Skeletal muscle tissue (tissue), 4 donors: Measurements from ENCODE around the gene CDHR3. TPM values are rescaled to one million over a fixed set of nuclear protein-coding genes. Genes with fewer than 3 reads are reported as not detected.

Experiments used
- H3K27ac ChIP-seq: one replicate; pipeline ENCODE4 v1.7.0; 2013; ENCODE audit warnings: mild to moderate bottlenecking, low read depth, low read length, inconsistent platforms
- H3K27me3 ChIP-seq, 3 donors: one replicate each; pipeline ENCODE4 v1.7.0; 2013; ENCODE audit warnings: low read length in 3 of 3; ENCODE audit not compliant: control insufficient read depth in 3 of 3, insufficient read depth in 3 of 3
- H3K36me3 ChIP-seq, 3 donors: one replicate each; pipeline ENCODE4 v1.7.0; 2013; ENCODE audit warnings: low read length in 3 of 3; ENCODE audit not compliant: control insufficient read depth in 3 of 3, insufficient read depth in 3 of 3
- H3K4me1 ChIP-seq, 3 donors: one replicate each; pipeline ENCODE4 v1.7.0; 2013; ENCODE audit warnings: low read length in 3 of 3, mild to moderate bottlenecking in 3 of 3; ENCODE audit not compliant: control insufficient read depth in 3 of 3, insufficient read depth in 3 of 3
- H3K4me3 ChIP-seq, 3 donors: one replicate each; pipeline ENCODE4 v1.7.0; 2013; ENCODE audit warnings: low read length in 3 of 3
- H3K9ac ChIP-seq, 3 donors: one replicate each; pipeline ENCODE4 v1.7.0; 2013; ENCODE audit warnings: low read length in 3 of 3, mild to moderate bottlenecking in 3 of 3, moderate library complexity in 2 of 3, low read depth in 1 of 3
- H3K9me3 ChIP-seq, 3 donors: one replicate each; pipeline ENCODE4 v1.7.0; 2013; ENCODE audit warnings: low read length in 3 of 3; ENCODE audit not compliant: control insufficient read depth in 3 of 3
- total RNA-seq: library from RNA; depleted of rRNA; stranded (reverse); fragments of >200 nt; gene quantifications from one replicate; pipeline ENCODE4 v1.2.3, GENCODE V29; 2014
- donor health status: Osteomylitis.

Gene CDHR3
- total RNA-seq, 1 donor from 2014 or later = 12.0 TPM

- H3K4me1 ChIP-seq = no peaks in the 10 kb centered on the region
- no peaks in the 10 kb centered on the region for H3K9me3 ChIP-seq
- H3K36me3 ChIP-seq = no peaks in the 10 kb centered on the region
- H3K4me3 ChIP-seq = no peak overlapping the region
- no peak overlapping the region for H3K9ac ChIP-seq
- no peak overlapping the region for H3K27ac ChIP-seq
- H3K27me3 ChIP-seq = no peaks in the 10 kb centered on the region
These were observed 56.4 kb downstream of the CDHR3 start for GRCh38 chr7:106019470-106019820.

GRCh38 chr7:106021151-106022067 is 58.3 kb downstream of the CDHR3 start:
- Histone ChIP-seq H3K4me3 (no peak overlapping the region), H3K27ac (no peak overlapping the region), H3K9ac (no peak overlapping the region), H3K27me3 (no peaks in the 10 kb centered on the region), H3K4me1 (no peaks in the 10 kb centered on the region), H3K36me3 (no peaks in the 10 kb centered on the region), H3K9me3 (no peaks in the 10 kb centered on the region)

- H3K4me3 ChIP-seq = no peak overlapping the region
- H3K27me3 ChIP-seq = no peaks in the 10 kb centered on the region
- H3K36me3 ChIP-seq = no peaks in the 10 kb centered on the region
- no peak overlapping the region for H3K9ac ChIP-seq
- no peak overlapping the region for H3K27ac ChIP-seq
- H3K4me1 ChIP-seq = no peaks in the 10 kb centered on the region
- H3K9me3 ChIP-seq = no peaks in the 10 kb centered on the region
These were observed 59.2 kb downstream of the CDHR3 start for GRCh38 chr7:106022193-106022821.

GRCh38 chr7:106023369-106024322 is 60.6 kb downstream of the CDHR3 start:
- Histone ChIP-seq H3K4me3 (no peak overlapping the region), H3K9ac (no peak overlapping the region), H3K27ac (no peak overlapping the region), H3K4me1 (no peaks in the 10 kb centered on the region), H3K27me3 (peaks cover 0 to 3% (median 0%) of the 10 kb centered on the region in 3 donors), H3K9me3 (no peaks in the 10 kb centered on the region), H3K36me3 (no peaks in the 10 kb centered on the region)

- H3K27ac ChIP-seq = no peak overlapping the region
- H3K4me3 ChIP-seq = no peak overlapping the region
- peaks cover 0 to 3% (median 0%) of the 10 kb centered on the region in 3 donors for H3K27me3 ChIP-seq
- H3K4me1 ChIP-seq = peaks cover under 1 to 4% (median 3%) of the 10 kb centered on the region in 3 donors
- H3K36me3 ChIP-seq = no peaks in the 10 kb centered on the region
- H3K9ac ChIP-seq = no peak overlapping the region
- no peaks in the 10 kb centered on the region for H3K9me3 ChIP-seq
These were observed 63.0 kb downstream of the CDHR3 start for GRCh38 chr7:106026101-106026500.

GRCh38 chr7:106029451-106029850 is 66.4 kb downstream of the CDHR3 start:
- no peaks in the 10 kb centered on the region for H3K36me3 ChIP-seq
- H3K9ac ChIP-seq = no peak overlapping the region
- no peaks in the 10 kb centered on the region for H3K9me3 ChIP-seq
- no peak overlapping the region for H3K27ac ChIP-seq
- H3K27me3 ChIP-seq = peaks cover 0 to 3% (median 0%) of the 10 kb centered on the region in 3 donors
- H3K4me1 ChIP-seq = peaks cover 8 to 11% (median 8%) of the 10 kb centered on the region in 3 donors
- H3K4me3 ChIP-seq = no peak overlapping the region

- peaks cover 0 to 3% (median 0%) of the 10 kb centered on the region in 3 donors for H3K27me3 ChIP-seq
- no peak overlapping the region for H3K27ac ChIP-seq
- no peaks in the 10 kb centered on the region for H3K36me3 ChIP-seq
- H3K4me3 ChIP-seq = no peak overlapping the region
- H3K9me3 ChIP-seq = no peaks in the 10 kb centered on the region
- peaks cover 8 to 11% (median 8%) of the 10 kb centered on the region in 3 donors for H3K4me1 ChIP-seq
- H3K9ac ChIP-seq = no peak overlapping the region
These were observed 66.9 kb downstream of the CDHR3 start for GRCh38 chr7:106029941-106030340.

GRCh38 chr7:106031300-106032035 is 68.4 kb downstream of the CDHR3 start:
- Histone ChIP-seq H3K4me1 (peaks cover 8 to 11% (median 8%) of the 10 kb centered on the region in 3 donors), H3K9me3 (no peaks in the 10 kb centered on the region), H3K9ac (no peak overlapping the region), H3K4me3 (peak overlapping the region in 1 of 3 donors; percentile 14), H3K27me3 (peaks cover 0 to 3% (median 0%) of the 10 kb centered on the region in 3 donors), H3K27ac (no peak overlapping the region), H3K36me3 (no peaks in the 10 kb centered on the region)

GRCh38 chr7:106032295-106032694 is 69.2 kb downstream of the CDHR3 start:
- Histone ChIP-seq H3K9ac (no peak overlapping the region), H3K27ac (no peak overlapping the region)

More at GRCh38 chr7:106032295-106032694, 69.2 kb downstream of the CDHR3 start:
- peaks cover 8 to 11% (median 8%) of the 10 kb centered on the region in 3 donors for H3K4me1 ChIP-seq
- no peak overlapping the region for H3K4me3 ChIP-seq
- H3K36me3 ChIP-seq = no peaks in the 10 kb centered on the region
- H3K27me3 ChIP-seq = peaks cover 0 to 3% (median 0%) of the 10 kb centered on the region in 3 donors
- H3K9me3 ChIP-seq = no peaks in the 10 kb centered on the region
